BLaER1 treated with 17β-estradiol and CSF1 and Interleukin-3, amounts not matched to agents 10 nM and 100 nM (cell line): ENCODE data around the gene PKLR.

Experiments used
- H3K27ac ChIP-seq, 11 experiments: shearing (Covaris generic); formaldehyde crosslinking; 2 replicates each; pipeline ENCODE4 v1.8.1; 2022
- H3K27me3 ChIP-seq, 11 experiments: shearing (Covaris generic); formaldehyde crosslinking; 2 replicates each; pipeline ENCODE4 v1.8.1; 2022
- H3K36me3 ChIP-seq, 11 experiments: shearing (Covaris generic); formaldehyde crosslinking; 2 replicates each; pipeline ENCODE4 v1.8.1; 2022
- H3K4me1 ChIP-seq, 10 experiments: shearing (Covaris generic); formaldehyde crosslinking; 2 replicates each; pipeline ENCODE4 v1.8.1; 2022
- H3K4me2 ChIP-seq, 11 experiments: shearing (Covaris generic); formaldehyde crosslinking; 2 replicates each; pipeline ENCODE4 v1.8.1; 2022
- H3K4me3 ChIP-seq, 10 experiments: shearing (Covaris generic); formaldehyde crosslinking; 2 replicates each; pipeline ENCODE4 v1.8.1; 2022
- H3K9ac ChIP-seq, 11 experiments: shearing (Covaris generic); formaldehyde crosslinking; 2 replicates each; pipeline ENCODE4 v1.8.1; 2022
- H3K9me3 ChIP-seq, 11 experiments: shearing (Covaris generic); formaldehyde crosslinking; replicated peaks in 1 of 11; 2 replicates each; pipeline ENCODE4 v1.8.1; 2022
- H4K20me1 ChIP-seq, 11 experiments: shearing (Covaris generic); formaldehyde crosslinking; 2 replicates each; pipeline ENCODE4 v1.8.1; 2022
- Cebpa-rat ChIP-seq, 11 experiments: shearing (Covaris generic); IDR thresholded peaks; 2 replicates each; pipeline ENCODE4 v1.8.1; 2022

The PKLR gene

GRCh38 chr1:155326020-155326526 is 24.8 kb upstream of the PKLR start:
- Histone ChIP-seq H3K27me3 (no peaks in the 10 kb centered on the region), H3K4me3 (peak overlapping the region in 6 of 10 experiments; percentile 76 to 94 (median 84); a peak in 7 of 20 replicates), H3K4me1 (peaks cover 39 to 57% (median 43%) of the 10 kb centered on the region in 10 experiments), H3K36me3 (peaks cover 21 to 44% (median 38%) of the 10 kb centered on the region in 11 experiments), H4K20me1 (peaks cover 9 to 67% (median 44%) of the 10 kb centered on the region in 11 experiments; a peak in 20 of 22 replicates), H3K9ac (peak overlapping the region in 10 of 11 experiments; percentile 0 to 87 (median 85); a peak in 17 of 22 replicates), H3K27ac (peak overlapping the region in 5 of 11 experiments; percentile 4 to 40 (median 12); a peak in 1 of 22 replicates), H3K4me2 (peak overlapping the region; percentile 85 to 99 (median 95)), H3K9me3 (no peaks in the 10 kb centered on the region)
- no peak for TF ChIP-seq Cebpa-rat (IDR thresholded peaks at IDR 0.05)

GRCh38 chr1:155325603-155325893 is 24.3 kb upstream of the PKLR start:
- H3K27ac ChIP-seq, result 0 out of 22 replicates have a peak overlapping the region, but pooled peaks of 2 of the 11 experiments have one; percentile 4
- H3K4me3 ChIP-seq, result peak overlapping the region in 9 of 10 experiments; percentile 76 to 94 (median 84); a peak in 19 of 20 replicates
- peak overlapping the region; percentile 79 to 87 (median 85) for H3K9ac ChIP-seq
- no peaks in the 10 kb centered on the region for H3K27me3 ChIP-seq
- H3K9me3 ChIP-seq, result no peaks in the 10 kb centered on the region
- peaks cover 4 to 68% (median 47%) of the 10 kb centered on the region in 11 experiments; a peak in 20 of 22 replicates for H4K20me1 ChIP-seq
- H3K4me1 ChIP-seq, result peaks cover 44 to 57% (median 48%) of the 10 kb centered on the region in 10 experiments
- TF ChIP-seq Cebpa-rat (IDR thresholded peaks at IDR 0.05), result no peak
- H3K36me3 ChIP-seq, result peaks cover 16 to 40% (median 32%) of the 10 kb centered on the region in 11 experiments
- H3K4me2 ChIP-seq, result peak overlapping the region; percentile 85 to 99 (median 95)

- peaks cover 49 to 56% (median 53%) of the 10 kb centered on the region in 10 experiments for H3K4me1 ChIP-seq
- H3K27ac ChIP-seq, result peak overlapping the region in 10 of 11 experiments; percentile 64 to 88 (median 81); a peak in 19 of 22 replicates
- TF ChIP-seq Cebpa-rat (IDR thresholded peaks at IDR 0.05), result no peak
- H3K4me2 ChIP-seq, result peak overlapping the region; percentile 85 to 99 (median 95)
- H4K20me1 ChIP-seq, result peaks cover 0 to 68% (median 53%) of the 10 kb centered on the region in 11 experiments; a peak in 20 of 22 replicates
- H3K36me3 ChIP-seq, result peaks cover 13 to 40% (median 29%) of the 10 kb centered on the region in 11 experiments
- H3K4me3 ChIP-seq, result peak overlapping the region; percentile 75 to 94 (median 83)
- H3K9me3 ChIP-seq, result no peaks in the 10 kb centered on the region
- H3K27me3 ChIP-seq, result no peaks in the 10 kb centered on the region
- peak overlapping the region; percentile 79 to 87 (median 85) for H3K9ac ChIP-seq
Measured at GRCh38 chr1:155324717-155325602, 23.7 kb upstream of the PKLR start.

- Histone ChIP-seq H3K9me3 (no peaks in the 10 kb centered on the region), H3K4me1 (peaks cover 56 to 62% (median 59%) of the 10 kb centered on the region in 10 experiments), H3K27me3 (no peaks in the 10 kb centered on the region), H4K20me1 (peaks cover 0 to 74% (median 55%) of the 10 kb centered on the region in 11 experiments; a peak in 20 of 22 replicates), H3K4me3 (peak overlapping the region; percentile 75 to 94 (median 83)), H3K36me3 (peaks cover 13 to 43% (median 31%) of the 10 kb centered on the region in 11 experiments; a peak in 21 of 22 replicates), H3K4me2 (peak overlapping the region; percentile 85 to 99 (median 95)), H3K9ac (peak overlapping the region; percentile 79 to 87 (median 85)), H3K27ac (peak overlapping the region; percentile 63 to 88 (median 78); a peak in 21 of 22 replicates)
- no peak for TF ChIP-seq Cebpa-rat (IDR thresholded peaks at IDR 0.05)
Measured at GRCh38 chr1:155324037-155324716, 22.9 kb upstream of the PKLR start.

- Histone ChIP-seq H3K36me3 (peaks cover 12 to 44% (median 32%) of the 10 kb centered on the region in 11 experiments), H3K27me3 (no peaks in the 10 kb centered on the region), H3K27ac (peak overlapping the region; percentile 63 to 88 (median 78); a peak in 21 of 22 replicates), H3K4me2 (peak overlapping the region; percentile 85 to 99 (median 95)), H3K9ac (peak overlapping the region; percentile 79 to 87 (median 85)), H3K4me3 (peak overlapping the region; percentile 75 to 94 (median 83)), H4K20me1 (peaks cover 0 to 78% (median 60%) of the 10 kb centered on the region in 11 experiments; a peak in 20 of 22 replicates), H3K9me3 (no peaks in the 10 kb centered on the region), H3K4me1 (peaks cover 58 to 67% (median 64%) of the 10 kb centered on the region in 10 experiments)
- TF ChIP-seq Cebpa-rat (IDR thresholded peaks at IDR 0.05), result no peak
Measured at GRCh38 chr1:155323729-155324036, 22.4 kb upstream of the PKLR start.

- Histone ChIP-seq H3K36me3 (peaks cover 7 to 45% (median 32%) of the 10 kb centered on the region in 11 experiments), H4K20me1 (peaks cover 0 to 78% (median 63%) of the 10 kb centered on the region in 11 experiments; a peak in 21 of 22 replicates), H3K4me1 (peaks cover 58 to 72% (median 67%) of the 10 kb centered on the region in 10 experiments), H3K9ac (peak overlapping the region; percentile 79 to 87 (median 85)), H3K27ac (peak overlapping the region; percentile 25 to 88 (median 78); a peak in 18 of 22 replicates), H3K4me3 (peak overlapping the region; percentile 75 to 94 (median 83)), H3K27me3 (no peaks in the 10 kb centered on the region), H3K4me2 (peak overlapping the region; percentile 85 to 99 (median 95)), H3K9me3 (no peaks in the 10 kb centered on the region)
- TF ChIP-seq Cebpa-rat (IDR thresholded peaks at IDR 0.05), result no peak
Measured at GRCh38 chr1:155322953-155323728, 21.9 kb upstream of the PKLR start.

GRCh38 chr1:155322571-155322952 is 21.3 kb upstream of the PKLR start:
- no peaks in the 10 kb centered on the region for H3K27me3 ChIP-seq
- H3K4me3 ChIP-seq, result peak overlapping the region; percentile 75 to 94 (median 83)
- TF ChIP-seq Cebpa-rat (IDR thresholded peaks at IDR 0.05), result no peak
- peak overlapping the region in 6 of 11 experiments; percentile 6 to 88 (median 56); a peak in 9 of 22 replicates for H3K27ac ChIP-seq
- H3K4me1 ChIP-seq, result peaks cover 58 to 73% (median 67%) of the 10 kb centered on the region in 10 experiments
- peaks cover 1 to 46% (median 34%) of the 10 kb centered on the region in 11 experiments; a peak in 21 of 22 replicates for H3K36me3 ChIP-seq
- H3K9ac ChIP-seq, result peak overlapping the region; percentile 70 to 87 (median 85); a peak in 21 of 22 replicates
- H3K4me2 ChIP-seq, result peak overlapping the region; percentile 85 to 99 (median 95)
- H4K20me1 ChIP-seq, result peaks cover 0 to 78% (median 61%) of the 10 kb centered on the region in 11 experiments; a peak in 21 of 22 replicates
- no peaks in the 10 kb centered on the region for H3K9me3 ChIP-seq
